Keratinocyte (primary cell): ENCODE results near the gene EIF3F. TPM values are rescaled to one million over a fixed set of nuclear protein-coding genes. Genes with fewer than 3 reads are reported as not detected.

Source experiments
- DNase-seq: peaks from one replicate; pipeline ENCODE4 v3.0.0-alpha.2; 2011; ENCODE audit warnings: low read depth, missing footprints, low spot score
- FAIRE-seq: peaks from 2 replicates; lab custom pipeline; 2011; peaks lifted over from hg19 to GRCh38; lab: Jason Lieb, UNC
- H2AFZ ChIP-seq: 2 replicates; pipeline ENCODE4 v1.6.0; 2012; ENCODE audit warnings: low read length, control low read depth, inconsistent platforms; ENCODE audit not compliant: control insufficient read depth
- H3K27ac ChIP-seq: 2 replicates; pipeline ENCODE4 v1.5.1; 2011; ENCODE audit warnings: low read length; ENCODE audit not compliant: control insufficient read depth, insufficient read depth
- H3K27me3 ChIP-seq: 3 replicates; pipeline ENCODE4 v1.6.0; 2011; ENCODE audit warnings: low read length; ENCODE audit not compliant: control insufficient read depth, insufficient read depth; ENCODE audit errors: extremely low read depth
- H3K36me3 ChIP-seq, 2 experiments: 2 replicates in 1 of 2; 3 replicates in 1 of 2; pipeline ENCODE4 v1.5.1; 2011; ENCODE audit warnings: low read length in 2 of 2, mild to moderate bottlenecking in 1 of 2; ENCODE audit not compliant: control insufficient read depth in 2 of 2, insufficient read depth in 2 of 2; ENCODE audit errors: extremely low read depth in 1 of 2
- H3K4me1 ChIP-seq: 3 replicates; pipeline ENCODE4 v1.5.1; 2011; ENCODE audit warnings: low read length; ENCODE audit not compliant: control insufficient read depth, insufficient read depth; ENCODE audit errors: extremely low read depth
- H3K4me2 ChIP-seq: 3 replicates; pipeline ENCODE4 v1.6.0; 2011; ENCODE audit warnings: low read depth, low read length; ENCODE audit not compliant: control insufficient read depth, insufficient read depth; ENCODE audit errors: extremely low read depth
- H3K4me3 ChIP-seq, 3 experiments: fragments of 200-600 bp in 1 of 3; sonication (generic) in 1 of 3; 2 replicates in 2 of 3; 3 replicates in 1 of 3; pipeline ENCODE4 v1.5.1; 2011 to 2016; ENCODE audit warnings: low read length in 3 of 3, mild to moderate bottlenecking in 3 of 3, control low read depth in 2 of 3, inconsistent platforms in 1 of 3, low read depth in 1 of 3, mixed read lengths in 1 of 3, mixed run types in 1 of 3, moderate library complexity in 1 of 3; ENCODE audit not compliant: control insufficient read depth in 2 of 3, insufficient read depth in 2 of 3; ENCODE audit errors: extremely low read depth in 1 of 3
- H3K79me2 ChIP-seq: 2 replicates; pipeline ENCODE4 v1.6.0; 2012; ENCODE audit warnings: low read length; ENCODE audit not compliant: control insufficient read depth, insufficient read depth
- H3K9ac ChIP-seq: 3 replicates; pipeline ENCODE4 v1.6.0; 2011; ENCODE audit warnings: low read length; ENCODE audit not compliant: control insufficient read depth, insufficient read depth; ENCODE audit errors: extremely low read depth
- H3K9me1 ChIP-seq: 3 replicates; pipeline ENCODE4 v1.6.0; 2011; ENCODE audit warnings: low read length; ENCODE audit not compliant: control insufficient read depth, insufficient read depth; ENCODE audit errors: extremely low read depth
- H3K9me3 ChIP-seq: 2 replicates; pipeline ENCODE4 v1.5.1; 2012; ENCODE audit warnings: low read depth, low read length; ENCODE audit not compliant: control insufficient read depth
- H4K20me1 ChIP-seq: 3 replicates; pipeline ENCODE4 v1.6.0; 2011; ENCODE audit warnings: low read length; ENCODE audit not compliant: control insufficient read depth, insufficient read depth; ENCODE audit errors: extremely low read depth
- EZH2 ChIP-seq: IDR thresholded peaks from one replicate; pipeline ENCODE4 v1.6.1; 2012; ENCODE audit warnings: inconsistent platforms, mild to moderate bottlenecking, low read length, moderate library complexity
- dilution Hi-C: fragments of 300-500 bp; cut with MboI; formaldehyde crosslinking; loops from one replicate; pipeline ENCODE4 v1.7.0; 2020; ENCODE audit warnings: low sequenced_read_pairs; ENCODE audit not compliant: extremely low pct_ligation_motif_present
- polyA plus RNA-seq, 5 experiments: library from polyadenylated mRNA; depleted of rRNA in 3 of 5; stranded (reverse) in 3 of 5; stranded (forward) in 1 of 5; unstranded in 1 of 5; fragments of >200 nt; gene quantifications; 1 replicate in 1 of 5; 2 replicates in 3 of 5; 3 replicates in 1 of 5; pipeline versions ENCODE4 v1.2.1 to v1.2.3, GENCODE V29; 2011 to 2012; ENCODE audit warnings: missing spikeins in 2 of 5, low read depth in 1 of 5, low replicate concordance in 1 of 5
- TF ChIP-seq, protein P1 (sequence below), 3 experiments: IDR thresholded peaks in 1 of 3; conservative IDR thresholded peaks in 1 of 3; optimal IDR thresholded peaks in 1 of 3; 2 replicates in 2 of 3; 3 replicates in 1 of 3; pipeline versions ENCODE3 to v1.5.1; 2011; ENCODE audit warnings: low read length in 3 of 3, mild to moderate bottlenecking in 3 of 3, moderate library complexity in 2 of 3, control low read depth in 1 of 3, inconsistent platforms in 1 of 3; ENCODE audit not compliant: insufficient read depth in 2 of 3; ENCODE audit errors: extremely low read depth in 1 of 3

The EIF3F gene
- polyA plus RNA-seq, 1 donor (not counting 4 experiments of a cell fraction or from before 2014, with no cell fraction given): 158 TPM

DNA sequence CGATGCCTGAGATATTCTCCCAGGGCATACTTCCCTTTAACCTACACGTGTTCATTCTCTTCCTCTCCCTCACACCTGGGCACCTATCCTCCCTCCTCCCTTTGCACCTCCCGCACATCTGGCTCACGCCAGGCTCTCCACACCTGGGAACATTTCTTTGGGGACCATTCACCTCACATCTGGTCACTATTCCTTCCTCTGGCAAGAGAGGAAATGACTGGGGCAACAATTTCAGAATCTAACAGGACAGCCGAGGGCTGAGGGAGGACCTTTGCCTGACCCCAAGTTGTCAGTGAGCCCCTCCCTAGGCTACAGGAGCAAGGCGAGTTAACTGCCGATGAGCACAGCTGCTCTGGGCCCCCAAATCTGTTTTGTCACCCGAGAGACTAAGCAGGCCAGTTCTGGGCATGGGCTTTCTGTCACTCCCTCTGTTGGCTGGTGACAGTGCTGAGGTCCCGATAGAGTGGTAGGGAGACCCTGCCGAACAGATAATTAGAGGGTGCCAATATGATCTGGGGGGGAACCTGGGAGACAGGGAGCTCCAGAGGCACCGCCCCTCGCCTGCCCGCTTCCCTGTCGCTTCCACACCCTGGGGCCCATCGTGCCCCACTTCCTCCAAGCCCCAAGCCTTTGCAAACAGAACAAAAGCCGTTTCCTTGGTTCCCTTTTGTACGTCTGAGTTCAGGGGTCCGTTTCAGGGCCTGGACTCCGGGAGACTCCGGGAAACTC lies 45.6 kb downstream of the EIF3F start:
- peak overlapping the region; percentile 25 for H3K4me2 ChIP-seq
- H3K27ac ChIP-seq: no peak overlapping the region

DNA sequence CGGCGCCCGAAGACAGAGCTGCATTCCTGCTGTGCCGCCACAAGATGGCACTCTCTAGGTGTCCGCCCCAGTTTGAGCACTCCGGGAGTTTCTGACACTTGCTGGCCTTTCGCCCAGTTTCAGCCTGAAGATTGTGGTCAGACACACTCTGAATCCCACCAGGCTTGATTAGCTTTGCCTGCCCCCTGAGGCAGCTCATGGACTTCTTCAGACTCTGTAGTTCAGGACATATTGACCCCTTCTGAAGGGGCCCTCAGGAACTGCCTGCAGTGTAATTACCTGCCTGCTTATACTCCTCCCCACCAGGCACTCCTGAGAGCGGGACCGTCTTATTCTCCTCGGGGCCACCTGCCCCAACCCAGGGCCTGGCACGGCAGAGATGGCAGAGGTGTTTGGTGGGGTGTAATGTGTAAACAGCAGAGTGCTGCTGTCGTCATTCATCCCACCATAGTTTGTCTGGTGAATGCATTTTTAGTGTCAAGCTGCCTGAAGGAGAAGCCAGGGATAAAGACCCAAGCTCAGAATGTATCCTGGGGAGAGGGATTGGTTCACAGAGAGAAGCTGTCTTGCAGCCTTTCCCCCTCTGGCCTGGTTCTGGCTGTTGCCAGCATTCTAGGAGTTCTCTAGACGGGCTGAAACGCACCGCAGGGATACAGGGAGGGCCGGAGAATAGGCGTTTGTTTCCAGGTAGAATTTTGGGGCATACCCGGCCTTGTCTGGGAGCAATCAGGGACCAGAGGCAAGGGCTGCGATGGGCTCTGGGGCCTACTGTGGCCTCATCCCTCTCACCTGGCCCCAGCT lies 46.4 kb downstream of the EIF3F start:
- dilution Hi-C loops: no loop called here
- H2AFZ ChIP-seq: no peak overlapping the region
- H3K27ac ChIP-seq: no peak overlapping the region
- peak overlapping the region; percentile 18 for H3K9ac ChIP-seq
- H3K9me3 ChIP-seq: no peaks in the 10 kb centered on the region
- no peaks in the 10 kb centered on the region for H3K9me1 ChIP-seq
- peak overlapping the region; percentile 25 for H3K4me2 ChIP-seq
- H3K4me1 ChIP-seq: peaks cover 2% of the 10 kb centered on the region
- no peaks in the 10 kb centered on the region for H3K36me3 ChIP-seq
- FAIRE-seq (peak; percentile 65), DNase-seq (peak; percentile 17)
- H3K27me3 ChIP-seq: peaks cover 9% of the 10 kb centered on the region
- no peaks in the 10 kb centered on the region for H4K20me1 ChIP-seq
- H3K79me2 ChIP-seq: no peaks in the 10 kb centered on the region
- TF ChIP-seq, protein P1, sequence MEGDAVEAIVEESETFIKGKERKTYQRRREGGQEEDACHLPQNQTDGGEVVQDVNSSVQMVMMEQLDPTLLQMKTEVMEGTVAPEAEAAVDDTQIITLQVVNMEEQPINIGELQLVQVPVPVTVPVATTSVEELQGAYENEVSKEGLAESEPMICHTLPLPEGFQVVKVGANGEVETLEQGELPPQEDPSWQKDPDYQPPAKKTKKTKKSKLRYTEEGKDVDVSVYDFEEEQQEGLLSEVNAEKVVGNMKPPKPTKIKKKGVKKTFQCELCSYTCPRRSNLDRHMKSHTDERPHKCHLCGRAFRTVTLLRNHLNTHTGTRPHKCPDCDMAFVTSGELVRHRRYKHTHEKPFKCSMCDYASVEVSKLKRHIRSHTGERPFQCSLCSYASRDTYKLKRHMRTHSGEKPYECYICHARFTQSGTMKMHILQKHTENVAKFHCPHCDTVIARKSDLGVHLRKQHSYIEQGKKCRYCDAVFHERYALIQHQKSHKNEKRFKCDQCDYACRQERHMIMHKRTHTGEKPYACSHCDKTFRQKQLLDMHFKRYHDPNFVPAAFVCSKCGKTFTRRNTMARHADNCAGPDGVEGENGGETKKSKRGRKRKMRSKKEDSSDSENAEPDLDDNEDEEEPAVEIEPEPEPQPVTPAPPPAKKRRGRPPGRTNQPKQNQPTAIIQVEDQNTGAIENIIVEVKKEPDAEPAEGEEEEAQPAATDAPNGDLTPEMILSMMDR (optimal IDR thresholded peaks at IDR 0.05 in 1 of 3, IDR thresholded peaks at IDR 0.05 in 1 of 3, conservative IDR thresholded peaks at IDR 0.05 in 1 of 3; ENCODE audit: extremely low read depth in 1 of 3, insufficient read depth in 2 of 3, low read length in 3 of 3): peak; percentile 87 to 89 (median 89)
- peak; percentile 50 for TF ChIP-seq EZH2
- no peak overlapping the region for H3K4me3 ChIP-seq

More for the DNA sequence above, 45.6 kb downstream of the EIF3F start:
- H3K9me3 ChIP-seq: no peaks in the 10 kb centered on the region
- TF ChIP-seq, protein P1 (optimal IDR thresholded peaks at IDR 0.05 in 1 of 3, IDR thresholded peaks at IDR 0.05 in 1 of 3, conservative IDR thresholded peaks at IDR 0.05 in 1 of 3; ENCODE audit: extremely low read depth in 1 of 3, insufficient read depth in 2 of 3, low read length in 3 of 3): no peak
- TF ChIP-seq EZH2: no peak
- dilution Hi-C loops: no loop called here
- no peak for FAIRE-seq
- DNase-seq: no peak
- no peaks in the 10 kb centered on the region for H4K20me1 ChIP-seq
- H3K4me1 ChIP-seq: peaks cover 2% of the 10 kb centered on the region
- H3K36me3 ChIP-seq: no peaks in the 10 kb centered on the region
- peak overlapping the region; percentile 47 for H2AFZ ChIP-seq
- H3K9me1 ChIP-seq: no peaks in the 10 kb centered on the region
- peaks cover 9% of the 10 kb centered on the region for H3K27me3 ChIP-seq
- H3K9ac ChIP-seq: peak overlapping the region; percentile 18
- H3K4me3 ChIP-seq: no peak overlapping the region
- no peaks in the 10 kb centered on the region for H3K79me2 ChIP-seq
